ENCODE results near the gene P4HA2. TPM values are rescaled to one million over a fixed set of nuclear protein-coding genes. Genes with fewer than 3 reads are reported as not detected.
A peak's percentile ranks its signal among the peaks of the same experiment; 100 is the strongest.

P4HA2 gene
- total RNA-seq, 1 experiment from 2014 or later = 15.1 TPM

DNA sequence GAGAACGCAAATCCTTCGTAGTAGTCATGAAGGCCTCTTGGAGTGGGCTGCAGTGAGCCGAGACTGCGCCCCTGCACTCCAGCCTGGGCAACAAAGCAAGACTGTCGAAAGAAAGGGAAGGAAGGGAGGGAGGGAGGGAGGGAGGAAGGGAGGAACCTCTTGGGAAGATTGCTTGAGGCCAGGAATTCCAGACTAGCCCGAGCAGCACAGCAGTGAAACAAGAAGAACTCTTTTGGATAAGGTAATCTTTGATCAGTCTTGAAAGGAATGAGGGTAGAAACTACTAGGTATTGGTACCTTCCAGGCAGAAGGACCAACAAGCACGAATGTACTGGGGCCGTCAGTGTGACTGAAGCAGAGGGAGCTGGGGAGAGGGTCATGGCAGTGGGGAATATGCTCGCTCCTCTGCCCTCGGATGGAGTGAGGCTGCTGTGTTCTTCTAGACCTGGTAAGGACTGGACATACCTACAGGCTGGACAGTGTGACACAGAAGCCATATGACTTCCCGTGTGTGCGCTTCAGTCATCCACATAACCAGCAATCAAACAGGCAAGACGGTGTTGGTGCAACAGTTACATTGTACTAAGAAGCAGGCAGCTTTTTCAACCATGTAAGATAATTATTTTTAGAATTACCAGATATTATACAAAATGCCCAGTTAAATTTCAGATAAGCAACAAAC, 45.2 kb downstream of the P4HA2 start:
- no peaks in the 10 kb centered on the region for H3K36me3 Mint-ChIP-seq
- H3K4me3 Mint-ChIP-seq = no peak overlapping the region
- ChIA-PET CTCF (interaction anchor here (1.9 to 2.8 kb wide), 3 partner anchors 7 to 112 kb away, joined by 4 to 20 read pairs (median 7); partner anchors contain the start of gene SLC22A4), POLR2A (no interaction called here)
- ATAC-seq (no peak), DNase-seq (ENCODE audit: low spot score) (no peak)
- peaks cover 7% of the 10 kb centered on the region; the same call in 1 of the 2 replicates for H3K9me3 Mint-ChIP-seq
- no peaks in the 10 kb centered on the region for H3K27me3 Mint-ChIP-seq (ENCODE audit: low read depth)
- H3K4me1 Mint-ChIP-seq = peaks cover 20% of the 10 kb centered on the region
- no peak overlapping the region for H3K27ac Mint-ChIP-seq
- TF ChIP-seq ZNF138 (CRISPR knock-in tag; conservative IDR thresholded peaks at IDR 0.05) (no peak), ZBTB43 (CRISPR knock-in tag; IDR thresholded peaks at IDR 0.05) (no peak), TEAD1 (CRISPR knock-in tag; IDR thresholded peaks at IDR 0.05) (no peak), TCF7 (CRISPR knock-in tag; IDR thresholded peaks at IDR 0.05; ENCODE audit: low read depth) (no peak), AR (CRISPR knock-in tag; IDR thresholded peaks at IDR 0.05) (no peak), ETV6 (CRISPR knock-in tag; IDR thresholded peaks at IDR 0.05) (no peak), NFE2L1 (CRISPR knock-in tag; IDR thresholded peaks at IDR 0.05) (no peak)
- TF ChIP-seq, protein P1, sequence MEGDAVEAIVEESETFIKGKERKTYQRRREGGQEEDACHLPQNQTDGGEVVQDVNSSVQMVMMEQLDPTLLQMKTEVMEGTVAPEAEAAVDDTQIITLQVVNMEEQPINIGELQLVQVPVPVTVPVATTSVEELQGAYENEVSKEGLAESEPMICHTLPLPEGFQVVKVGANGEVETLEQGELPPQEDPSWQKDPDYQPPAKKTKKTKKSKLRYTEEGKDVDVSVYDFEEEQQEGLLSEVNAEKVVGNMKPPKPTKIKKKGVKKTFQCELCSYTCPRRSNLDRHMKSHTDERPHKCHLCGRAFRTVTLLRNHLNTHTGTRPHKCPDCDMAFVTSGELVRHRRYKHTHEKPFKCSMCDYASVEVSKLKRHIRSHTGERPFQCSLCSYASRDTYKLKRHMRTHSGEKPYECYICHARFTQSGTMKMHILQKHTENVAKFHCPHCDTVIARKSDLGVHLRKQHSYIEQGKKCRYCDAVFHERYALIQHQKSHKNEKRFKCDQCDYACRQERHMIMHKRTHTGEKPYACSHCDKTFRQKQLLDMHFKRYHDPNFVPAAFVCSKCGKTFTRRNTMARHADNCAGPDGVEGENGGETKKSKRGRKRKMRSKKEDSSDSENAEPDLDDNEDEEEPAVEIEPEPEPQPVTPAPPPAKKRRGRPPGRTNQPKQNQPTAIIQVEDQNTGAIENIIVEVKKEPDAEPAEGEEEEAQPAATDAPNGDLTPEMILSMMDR (IDR thresholded peaks at IDR 0.05) = no peak
- TF ChIP-seq, protein P2, sequence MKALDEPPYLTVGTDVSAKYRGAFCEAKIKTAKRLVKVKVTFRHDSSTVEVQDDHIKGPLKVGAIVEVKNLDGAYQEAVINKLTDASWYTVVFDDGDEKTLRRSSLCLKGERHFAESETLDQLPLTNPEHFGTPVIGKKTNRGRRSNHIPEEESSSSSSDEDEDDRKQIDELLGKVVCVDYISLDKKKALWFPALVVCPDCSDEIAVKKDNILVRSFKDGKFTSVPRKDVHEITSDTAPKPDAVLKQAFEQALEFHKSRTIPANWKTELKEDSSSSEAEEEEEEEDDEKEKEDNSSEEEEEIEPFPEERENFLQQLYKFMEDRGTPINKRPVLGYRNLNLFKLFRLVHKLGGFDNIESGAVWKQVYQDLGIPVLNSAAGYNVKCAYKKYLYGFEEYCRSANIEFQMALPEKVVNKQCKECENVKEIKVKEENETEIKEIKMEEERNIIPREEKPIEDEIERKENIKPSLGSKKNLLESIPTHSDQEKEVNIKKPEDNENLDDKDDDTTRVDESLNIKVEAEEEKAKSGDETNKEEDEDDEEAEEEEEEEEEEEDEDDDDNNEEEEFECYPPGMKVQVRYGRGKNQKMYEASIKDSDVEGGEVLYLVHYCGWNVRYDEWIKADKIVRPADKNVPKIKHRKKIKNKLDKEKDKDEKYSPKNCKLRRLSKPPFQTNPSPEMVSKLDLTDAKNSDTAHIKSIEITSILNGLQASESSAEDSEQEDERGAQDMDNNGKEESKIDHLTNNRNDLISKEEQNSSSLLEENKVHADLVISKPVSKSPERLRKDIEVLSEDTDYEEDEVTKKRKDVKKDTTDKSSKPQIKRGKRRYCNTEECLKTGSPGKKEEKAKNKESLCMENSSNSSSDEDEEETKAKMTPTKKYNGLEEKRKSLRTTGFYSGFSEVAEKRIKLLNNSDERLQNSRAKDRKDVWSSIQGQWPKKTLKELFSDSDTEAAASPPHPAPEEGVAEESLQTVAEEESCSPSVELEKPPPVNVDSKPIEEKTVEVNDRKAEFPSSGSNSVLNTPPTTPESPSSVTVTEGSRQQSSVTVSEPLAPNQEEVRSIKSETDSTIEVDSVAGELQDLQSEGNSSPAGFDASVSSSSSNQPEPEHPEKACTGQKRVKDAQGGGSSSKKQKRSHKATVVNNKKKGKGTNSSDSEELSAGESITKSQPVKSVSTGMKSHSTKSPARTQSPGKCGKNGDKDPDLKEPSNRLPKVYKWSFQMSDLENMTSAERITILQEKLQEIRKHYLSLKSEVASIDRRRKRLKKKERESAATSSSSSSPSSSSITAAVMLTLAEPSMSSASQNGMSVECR (CRISPR knock-in tag; IDR thresholded peaks at IDR 0.05; ENCODE audit: borderline replicate concordance) = no peak

GRCh38 chr5:132181011-132181629, 46.5 kb downstream of the P4HA2 start:
- Mint-ChIP-seq H3K4me3 (peak overlapping the region; percentile 53), H3K27me3 (ENCODE audit: low read depth) (no peaks in the 10 kb centered on the region), H3K4me1 (peaks cover 23% of the 10 kb centered on the region), H3K27ac (no peak overlapping the region), H3K9me3 (peaks cover 7% of the 10 kb centered on the region; the same call in 1 of the 2 replicates), H3K36me3 (no peaks in the 10 kb centered on the region)
- ATAC-seq (peak; percentile 61), DNase-seq (ENCODE audit: low spot score) (peak; percentile 60)
- POLR2A ChIA-PET = no interaction called here
- CTCF ChIA-PET = interaction anchor here (0.9 to 2.8 kb wide), 14 partner anchors 9 to 626 kb away, joined by 3 to 20 read pairs (median 4); partner anchors contain the start of gene SLC22A4
- TF ChIP-seq ERG (CRISPR knock-in tag; IDR thresholded peaks at IDR 0.05) (no peak), ETV6 (CRISPR knock-in tag; IDR thresholded peaks at IDR 0.05) (no peak), NR1H2 (CRISPR knock-in tag; IDR thresholded peaks at IDR 0.05) (no peak), SP1 (CRISPR knock-in tag; conservative IDR thresholded peaks at IDR 0.05) (0 out of 2 replicates have a peak, but pooled peaks have one; percentile 12), KAT7 (CRISPR knock-in tag; IDR thresholded peaks at IDR 0.05; ENCODE audit: borderline replicate concordance) (no peak), NR2C2 (CRISPR knock-in tag; IDR thresholded peaks at IDR 0.05) (peak; percentile 66)
- TF ChIP-seq, protein P3, sequence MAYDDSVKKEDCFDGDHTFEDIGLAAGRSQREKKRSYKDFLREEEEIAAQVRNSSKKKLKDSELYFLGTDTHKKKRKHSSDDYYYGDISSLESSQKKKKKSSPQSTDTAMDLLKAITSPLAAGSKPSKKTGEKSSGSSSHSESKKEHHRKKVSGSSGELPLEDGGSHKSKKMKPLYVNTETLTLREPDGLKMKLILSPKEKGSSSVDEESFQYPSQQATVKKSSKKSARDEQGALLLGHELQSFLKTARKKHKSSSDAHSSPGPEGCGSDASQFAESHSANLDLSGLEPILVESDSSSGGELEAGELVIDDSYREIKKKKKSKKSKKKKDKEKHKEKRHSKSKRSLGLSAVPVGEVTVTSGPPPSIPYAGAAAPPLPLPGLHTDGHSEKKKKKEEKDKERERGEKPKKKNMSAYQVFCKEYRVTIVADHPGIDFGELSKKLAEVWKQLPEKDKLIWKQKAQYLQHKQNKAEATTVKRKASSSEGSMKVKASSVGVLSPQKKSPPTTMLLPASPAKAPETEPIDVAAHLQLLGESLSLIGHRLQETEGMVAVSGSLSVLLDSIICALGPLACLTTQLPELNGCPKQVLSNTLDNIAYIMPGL (CRISPR knock-in tag; IDR thresholded peaks at IDR 0.05) = no peak
- TF ChIP-seq, protein P4, sequence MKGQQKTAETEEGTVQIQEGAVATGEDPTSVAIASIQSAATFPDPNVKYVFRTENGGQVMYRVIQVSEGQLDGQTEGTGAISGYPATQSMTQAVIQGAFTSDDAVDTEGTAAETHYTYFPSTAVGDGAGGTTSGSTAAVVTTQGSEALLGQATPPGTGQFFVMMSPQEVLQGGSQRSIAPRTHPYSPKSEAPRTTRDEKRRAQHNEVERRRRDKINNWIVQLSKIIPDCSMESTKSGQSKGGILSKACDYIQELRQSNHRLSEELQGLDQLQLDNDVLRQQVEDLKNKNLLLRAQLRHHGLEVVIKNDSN (CRISPR knock-in tag; IDR thresholded peaks at IDR 0.05) = peak; percentile 39
- TF ChIP-seq, protein P5, sequence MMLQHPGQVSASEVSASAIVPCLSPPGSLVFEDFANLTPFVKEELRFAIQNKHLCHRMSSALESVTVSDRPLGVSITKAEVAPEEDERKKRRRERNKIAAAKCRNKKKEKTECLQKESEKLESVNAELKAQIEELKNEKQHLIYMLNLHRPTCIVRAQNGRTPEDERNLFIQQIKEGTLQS (CRISPR knock-in tag; conservative IDR thresholded peaks at IDR 0.05) = no peak

Measured in WTC11 (cell line).